PC-3 (cell line): Measurements from ENCODE around the gene GEN1. TPM values are rescaled to one million over a fixed set of nuclear protein-coding genes. Genes with fewer than 3 reads are reported as not detected.

Source experiments
- ATAC-seq: fragments of 200-7000 bp; cut with Tn5 transposase; 2 replicates; pipeline ENCODE4 v1.9.1; 2020; ENCODE audit warnings: mild to moderate bottlenecking, moderate library complexity
- BruUV-seq: library from RNA; stranded (reverse); fragments of 400-500 nt; replicated peaks from 2 replicates; lab custom pipeline; 2021; lab: Mats Ljungman, UMichigan
- CTCF ChIA-PET: fragments of 300-600 bp; sonication (Branson Sonifier 250); formaldehyde crosslinking; loops from one replicate; lab custom pipeline; 2022; ENCODE audit warnings: antibody characterized with exemption; lab: Charles Lee
- POLR2A ChIA-PET: fragments of 300-600 bp; sonication (Branson Sonifier 250); formaldehyde crosslinking; loops from one replicate; lab custom pipeline; 2022; ENCODE audit warnings: antibody characterized with exemption; ENCODE audit not compliant: unreplicated experiment; lab: Charles Lee
- DNase-seq: peaks from one replicate; pipeline ENCODE4 v3.0.0-alpha.2; 2015
- H2AFZ ChIP-seq: fragments of 300-600 bp; sonication (generic); 2 replicates; pipeline ENCODE4 v1.6.0; 2016; ENCODE audit warnings: antibody characterized with exemption, low read length
- H3F3A ChIP-seq: fragments of 300-600 bp; sonication (generic); one replicate; pipeline ENCODE4 v1.6.0; 2017; ENCODE audit warnings: antibody characterized with exemption, low read length, control low read depth, mild to moderate bottlenecking; ENCODE audit not compliant: unreplicated experiment
- H3K27ac ChIP-seq: fragments of 300-600 bp; sonication (generic); 2 replicates; pipeline ENCODE4 v1.5.1; 2016; ENCODE audit warnings: mild to moderate bottlenecking, low read length
- H3K27me3 ChIP-seq: fragments of 300-600 bp; sonication (generic); 2 replicates; pipeline ENCODE4 v1.6.1; 2016; ENCODE audit warnings: low read length, mixed read lengths
- H3K36me3 ChIP-seq: fragments of 300-600 bp; sonication (generic); 2 replicates; pipeline ENCODE4 v1.6.1; 2016; ENCODE audit warnings: low read depth, mixed run types, low read length, mixed read lengths
- H3K4me1 ChIP-seq: fragments of 300-600 bp; sonication (generic); 2 replicates; pipeline ENCODE4 v1.5.1; 2016; ENCODE audit warnings: low read length; ENCODE audit not compliant: insufficient read depth
- H3K4me2 ChIP-seq: fragments of 300-600 bp; sonication (generic); 2 replicates; pipeline ENCODE4 v1.6.0; 2016; ENCODE audit warnings: low read length
- H3K4me3 ChIP-seq: fragments of 300-600 bp; sonication (generic); 2 replicates; pipeline ENCODE4 v1.5.1; 2016; ENCODE audit warnings: mild to moderate bottlenecking, low read length, mixed read lengths
- H3K79me2 ChIP-seq: fragments of 300-600 bp; sonication (generic); 2 replicates; pipeline ENCODE4 v1.6.1; 2017; ENCODE audit warnings: low read length, mixed read lengths
- H3K9ac ChIP-seq: fragments of 300-600 bp; sonication (generic); 2 replicates; pipeline ENCODE4 v1.6.0; 2016; ENCODE audit warnings: mild to moderate bottlenecking, low read length
- H3K9me2 ChIP-seq: fragments of 300-600 bp; sonication (generic); replicated peaks from 2 replicates; pipeline ENCODE4 v1.6.1; 2016; ENCODE audit warnings: mixed run types, low read length, mixed read lengths
- H3K9me3 ChIP-seq: fragments of 300-600 bp; sonication (generic); 2 replicates; pipeline ENCODE4 v1.6.1; 2016; ENCODE audit warnings: low read length, mixed read lengths
- H4K20me1 ChIP-seq: fragments of 300-600 bp; sonication (generic); 2 replicates; pipeline ENCODE4 v1.6.1; 2016; ENCODE audit warnings: low read length, mixed read lengths
- CTCF ChIP-seq: fragments of 300-600 bp; sonication (generic); conservative IDR thresholded peaks from 2 replicates; pipeline ENCODE4 v1.5.1; 2017; ENCODE audit warnings: antibody characterized with exemption, low read depth, mild to moderate bottlenecking, low read length
- EZH2 ChIP-seq: fragments of 300-600 bp; sonication (generic); IDR thresholded peaks from one replicate; pipeline ENCODE4 v1.6.1; 2017; ENCODE audit warnings: antibody characterized with exemption, mild to moderate bottlenecking, low read length; ENCODE audit not compliant: unreplicated experiment
- EZH2phosphoT487 ChIP-seq: fragments of 300-600 bp; sonication (generic); IDR thresholded peaks from 2 replicates; pipeline ENCODE4 v1.6.1; 2018; ENCODE audit warnings: mild to moderate bottlenecking, antibody characterized with exemption, low read length, borderline replicate concordance
- intact Hi-C: fragments of 100-400 bp; cut with micrococcal nuclease; formaldehyde crosslinking; loops from 2 replicates; pipeline ENCODE4 v1.9.0; 2023
- total RNA-seq: library from RNA; depleted of rRNA; stranded (reverse); fragments of >200 nt; gene quantifications from 2 replicates; pipeline ENCODE4 v1.2.3, GENCODE V29; 2014

GEN1 gene
- total RNA-seq, 1 experiment from 2014 or later, result 21.4 TPM

- no TSS peak for BruUV-seq
- no peak overlapping the region for H3K4me3 ChIP-seq
- H3K9me2 ChIP-seq, result no peaks in the 10 kb centered on the region
- CTCF ChIA-PET, result no interaction called here
- H3K27me3 ChIP-seq, result peaks cover 54% of the 10 kb centered on the region
- H3K79me2 ChIP-seq, result no peaks in the 10 kb centered on the region
- no peak overlapping the region for H2AFZ ChIP-seq
- no peaks in the 10 kb centered on the region for H3K4me1 ChIP-seq
- DNase-seq (no peak), ATAC-seq (no peak)
- H3K9ac ChIP-seq, result no peak overlapping the region
- TF ChIP-seq CTCF (no peak), EZH2phosphoT487 (no peak), EZH2 (no peak)
- POLR2A ChIA-PET, result no interaction called here
- no peaks in the 10 kb centered on the region for H4K20me1 ChIP-seq
- H3K4me2 ChIP-seq, result no peak overlapping the region
- H3K36me3 ChIP-seq, result no peaks in the 10 kb centered on the region
- H3K9me3 ChIP-seq, result no peaks in the 10 kb centered on the region
- no peak overlapping the region for H3K27ac ChIP-seq
- no peaks in the 10 kb centered on the region for H3F3A ChIP-seq
- intact Hi-C loops, result no loop called here
Measured at GRCh38 chr2:17813010-17813741, 59.2 kb downstream of the GEN1 start.

GRCh38 chr2:17813742-17814473 is 60.0 kb downstream of the GEN1 start:
- Histone ChIP-seq H3K9me2 (no peaks in the 10 kb centered on the region), H3K9me3 (no peaks in the 10 kb centered on the region), H3K27me3 (peaks cover 60% of the 10 kb centered on the region), H3K27ac (no peak overlapping the region), H3K79me2 (no peaks in the 10 kb centered on the region), H3K9ac (no peak overlapping the region), H3F3A (no peaks in the 10 kb centered on the region), H3K4me3 (no peak overlapping the region), H3K4me2 (no peak overlapping the region), H4K20me1 (no peaks in the 10 kb centered on the region), H2AFZ (no peak overlapping the region), H3K36me3 (no peaks in the 10 kb centered on the region), H3K4me1 (no peaks in the 10 kb centered on the region)
- CTCF ChIA-PET, result no interaction called here
- no peak for DNase-seq
- no peak for ATAC-seq
- no peak for TF ChIP-seq EZH2
- TF ChIP-seq CTCF, result no peak
- TF ChIP-seq EZH2phosphoT487, result no peak
- intact Hi-C loops, result no loop called here
- no TSS peak for BruUV-seq
- POLR2A ChIA-PET, result no interaction called here

GRCh38 chr2:17814601-17815000 is 60.7 kb downstream of the GEN1 start:
- H3K9me2 ChIP-seq, result no peaks in the 10 kb centered on the region
- H3F3A ChIP-seq, result no peaks in the 10 kb centered on the region
- H3K27ac ChIP-seq, result no peak overlapping the region
- H4K20me1 ChIP-seq, result no peaks in the 10 kb centered on the region
- ChIA-PET CTCF (no interaction called here), POLR2A (no interaction called here)
- H3K27me3 ChIP-seq, result peaks cover 56% of the 10 kb centered on the region
- H2AFZ ChIP-seq, result no peak overlapping the region
- no TSS peak for BruUV-seq
- no peaks in the 10 kb centered on the region for H3K79me2 ChIP-seq
- no peak for TF ChIP-seq EZH2
- no peak for TF ChIP-seq CTCF
- TF ChIP-seq EZH2phosphoT487, result no peak
- H3K9ac ChIP-seq, result no peak overlapping the region
- DNase-seq (no peak), ATAC-seq (no peak)
- no peak overlapping the region for H3K4me2 ChIP-seq
- H3K4me1 ChIP-seq, result no peaks in the 10 kb centered on the region
- H3K4me3 ChIP-seq, result no peak overlapping the region
- no peaks in the 10 kb centered on the region for H3K36me3 ChIP-seq
- intact Hi-C loops, result no loop called here
- H3K9me3 ChIP-seq, result no peaks in the 10 kb centered on the region
